GM19351 (cell line): ENCODE data around the gene TCP11L2.

ENCODE experiments used
- ATAC-seq: cut with Tn5 transposase; IDR thresholded peaks from one replicate; pipeline ENCODE4 v1.9.1; 2021; ENCODE audit warnings: mild to moderate bottlenecking, moderate library complexity; ENCODE audit not compliant: unreplicated experiment

Gene TCP11L2

GRCh38 chr12:106387848-106388377 is 85.4 kb downstream of the TCP11L2 start:
- no peak for ATAC-seq

GRCh38 chr12:106389151-106389550 is 86.6 kb downstream of the TCP11L2 start:
- no peak for ATAC-seq

- ATAC-seq, result no peak
Observed at GRCh38 chr12:106392759-106393158, 90.2 kb downstream of the TCP11L2 start.
